HCT116 (cell line): ENCODE results near the gene ZNF341.

ENCODE experiments used
- EZH2phosphoT487 ChIP-seq: fragments of 200-600 bp; IDR thresholded peaks from 2 replicates; pipeline ENCODE4 v1.6.1; 2018; ENCODE audit warnings: antibody characterized with exemption, borderline replicate concordance
- JUND ChIP-seq: IDR thresholded peaks from 2 replicates; pipeline ENCODE4 v1.6.1; 2012
- RAD21 ChIP-seq: IDR thresholded peaks from 2 replicates; pipeline ENCODE4 v1.6.1; 2012; ENCODE audit warnings: low read depth, mild to moderate bottlenecking
- SP1 ChIP-seq: IDR thresholded peaks from 2 replicates; pipeline ENCODE4 v1.6.1; 2012; ENCODE audit warnings: low read depth
- TF ChIP-seq, protein P1 (sequence below), 3 experiments: fragments of 200-600 bp in 1 of 3; sonication (generic) in 1 of 3; IDR thresholded peaks in 2 of 3; conservative IDR thresholded peaks in 1 of 3; 2 replicates each; pipeline ENCODE4 v1.5.1; 2012 to 2017; ENCODE audit warnings: low read depth in 2 of 3, low read length in 2 of 3, antibody characterized with exemption in 1 of 3, borderline replicate concordance in 1 of 3, control low read depth in 1 of 3, mild to moderate bottlenecking in 1 of 3, mixed read lengths in 1 of 3, mixed run types in 1 of 3, moderate library complexity in 1 of 3; ENCODE audit not compliant: insufficient read depth in 1 of 3

DNA sequence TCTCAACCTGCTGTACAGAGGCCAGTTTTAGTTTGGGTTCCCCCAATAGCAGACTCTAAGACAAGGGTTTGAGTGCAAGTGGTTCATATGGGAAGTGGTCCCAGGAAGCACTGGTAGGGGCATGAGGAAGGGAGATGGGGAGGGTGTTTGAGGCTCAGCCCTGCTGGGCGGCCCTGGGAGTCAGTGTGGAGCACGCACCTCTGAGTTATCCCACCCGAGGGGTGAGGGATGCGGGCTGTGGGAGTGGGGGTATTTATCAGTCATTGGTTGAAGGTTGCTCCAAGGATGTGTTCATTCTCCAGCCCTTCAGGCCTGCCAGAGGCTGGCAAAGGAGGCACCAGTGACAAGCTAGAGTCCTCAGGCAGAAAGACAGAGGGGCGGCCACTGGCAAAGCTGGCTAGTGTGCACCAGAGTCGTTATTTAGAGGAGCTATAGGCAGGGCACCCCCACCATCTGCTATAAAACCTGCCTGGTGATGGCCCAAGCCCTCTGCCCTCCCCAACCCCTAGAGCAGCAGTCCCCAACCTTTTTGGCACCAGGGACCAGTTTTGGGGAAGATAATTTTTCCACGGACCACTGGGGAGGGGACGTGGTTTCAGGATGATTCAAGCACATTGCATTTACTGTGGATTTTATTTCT lies 28.2 kb upstream of the ZNF341 start:
- no peak for TF ChIP-seq EZH2phosphoT487
- TF ChIP-seq SP1, result no peak
- no peak for TF ChIP-seq RAD21
- TF ChIP-seq, protein P1, sequence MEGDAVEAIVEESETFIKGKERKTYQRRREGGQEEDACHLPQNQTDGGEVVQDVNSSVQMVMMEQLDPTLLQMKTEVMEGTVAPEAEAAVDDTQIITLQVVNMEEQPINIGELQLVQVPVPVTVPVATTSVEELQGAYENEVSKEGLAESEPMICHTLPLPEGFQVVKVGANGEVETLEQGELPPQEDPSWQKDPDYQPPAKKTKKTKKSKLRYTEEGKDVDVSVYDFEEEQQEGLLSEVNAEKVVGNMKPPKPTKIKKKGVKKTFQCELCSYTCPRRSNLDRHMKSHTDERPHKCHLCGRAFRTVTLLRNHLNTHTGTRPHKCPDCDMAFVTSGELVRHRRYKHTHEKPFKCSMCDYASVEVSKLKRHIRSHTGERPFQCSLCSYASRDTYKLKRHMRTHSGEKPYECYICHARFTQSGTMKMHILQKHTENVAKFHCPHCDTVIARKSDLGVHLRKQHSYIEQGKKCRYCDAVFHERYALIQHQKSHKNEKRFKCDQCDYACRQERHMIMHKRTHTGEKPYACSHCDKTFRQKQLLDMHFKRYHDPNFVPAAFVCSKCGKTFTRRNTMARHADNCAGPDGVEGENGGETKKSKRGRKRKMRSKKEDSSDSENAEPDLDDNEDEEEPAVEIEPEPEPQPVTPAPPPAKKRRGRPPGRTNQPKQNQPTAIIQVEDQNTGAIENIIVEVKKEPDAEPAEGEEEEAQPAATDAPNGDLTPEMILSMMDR (IDR thresholded peaks at IDR 0.05 in 2 of 3, conservative IDR thresholded peaks at IDR 0.05 in 1 of 3; ENCODE audit: borderline replicate concordance in 1 of 3, insufficient read depth in 1 of 3, low read depth in 2 of 3, low read length in 2 of 3), result no peak
- no peak for TF ChIP-seq JUND
